ENCODE data around the gene ERCC6. TPM values are rescaled to one million over a fixed set of nuclear protein-coding genes. Genes with fewer than 3 reads are reported as not detected.

Gene ERCC6
- total RNA-seq, 1 experiment from 2014 or later, result 18.2 TPM

DNA sequence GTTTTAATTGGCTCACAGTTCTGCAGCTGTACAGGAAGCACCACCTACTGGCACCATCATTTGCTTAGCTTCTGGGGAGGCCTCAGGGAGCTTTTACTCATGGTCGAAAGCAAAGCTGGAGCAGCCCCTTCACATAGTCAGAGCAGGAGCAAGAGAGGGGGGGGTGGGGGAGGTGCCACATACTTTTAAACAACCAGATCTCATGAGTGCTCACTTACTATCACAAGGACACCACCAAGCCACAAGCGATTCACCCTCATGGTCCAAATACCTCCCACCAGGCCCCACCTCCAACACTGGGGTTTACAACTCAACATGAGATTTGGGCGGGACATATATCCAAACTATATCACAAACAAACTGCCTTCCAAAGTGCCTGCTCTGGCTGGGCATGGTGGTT is 39.5 kb upstream of the ERCC6 start:
- no peak overlapping the region for H3K4me2 ChIP-seq (ENCODE audit: insufficient read depth, insufficient read length, low read length)
- no peak overlapping the region for H4K91ac ChIP-seq (ENCODE audit: insufficient read length, low read depth, low read length)
- Mint-ChIP-seq H3K9me3 (no peaks in the 10 kb centered on the region; a peak in 1 of 5 replicates), H3K4me1 (no peaks in the 10 kb centered on the region; a peak in 1 of 4 replicates), H3K27ac (no peak overlapping the region), H3K4me3 (no peak overlapping the region), H3K36me3 (ENCODE audit: insufficient read depth in 1 of 3, low read depth in 3 of 3) (no peaks in the 10 kb centered on the region), H3K27me3 (ENCODE audit: low read depth) (peaks cover 12% of the 10 kb centered on the region)
- no peak overlapping the region for H3K56ac ChIP-seq (ENCODE audit: insufficient read length, low read depth, low read length)
- no peak overlapping the region for H4K5ac ChIP-seq (ENCODE audit: insufficient read length, low read depth, low read length)
- no peak overlapping the region for H3K23ac ChIP-seq (ENCODE audit: insufficient read length, low read depth, low read length)
- no peak overlapping the region for H2BK12ac ChIP-seq (ENCODE audit: insufficient read length, low read depth, low read length)
- no peak overlapping the region for H2BK20ac ChIP-seq (ENCODE audit: low read depth, low read length, poor library complexity, severe bottlenecking)
- no peaks in the 10 kb centered on the region for H4K20me1 ChIP-seq (ENCODE audit: control insufficient read depth, insufficient read depth, insufficient read length)
- no peak overlapping the region for H3K9ac ChIP-seq (ENCODE audit: extremely low read depth, insufficient read length, low read length)
- no peak for DNase-seq
- TF ChIP-seq, protein P1, sequence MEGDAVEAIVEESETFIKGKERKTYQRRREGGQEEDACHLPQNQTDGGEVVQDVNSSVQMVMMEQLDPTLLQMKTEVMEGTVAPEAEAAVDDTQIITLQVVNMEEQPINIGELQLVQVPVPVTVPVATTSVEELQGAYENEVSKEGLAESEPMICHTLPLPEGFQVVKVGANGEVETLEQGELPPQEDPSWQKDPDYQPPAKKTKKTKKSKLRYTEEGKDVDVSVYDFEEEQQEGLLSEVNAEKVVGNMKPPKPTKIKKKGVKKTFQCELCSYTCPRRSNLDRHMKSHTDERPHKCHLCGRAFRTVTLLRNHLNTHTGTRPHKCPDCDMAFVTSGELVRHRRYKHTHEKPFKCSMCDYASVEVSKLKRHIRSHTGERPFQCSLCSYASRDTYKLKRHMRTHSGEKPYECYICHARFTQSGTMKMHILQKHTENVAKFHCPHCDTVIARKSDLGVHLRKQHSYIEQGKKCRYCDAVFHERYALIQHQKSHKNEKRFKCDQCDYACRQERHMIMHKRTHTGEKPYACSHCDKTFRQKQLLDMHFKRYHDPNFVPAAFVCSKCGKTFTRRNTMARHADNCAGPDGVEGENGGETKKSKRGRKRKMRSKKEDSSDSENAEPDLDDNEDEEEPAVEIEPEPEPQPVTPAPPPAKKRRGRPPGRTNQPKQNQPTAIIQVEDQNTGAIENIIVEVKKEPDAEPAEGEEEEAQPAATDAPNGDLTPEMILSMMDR (conservative IDR thresholded peaks at IDR 0.05), result no peak
- no peak overlapping the region for H3K27ac ChIP-seq (ENCODE audit: insufficient read length, low read depth, low read length)
- H3T11ph ChIP-seq (ENCODE audit: low read length), result no peak overlapping the region
- H4K8ac ChIP-seq (replicated peaks; ENCODE audit: insufficient read length, low read depth, low read length), result no peak overlapping the region
- no peak overlapping the region for H3K18ac ChIP-seq (ENCODE audit: insufficient read length, low read depth, low read length)
- no peaks in the 10 kb centered on the region for H3K23me2 ChIP-seq (ENCODE audit: insufficient read length, low read depth, low read length, poor library complexity, severe bottlenecking)
- no peak overlapping the region for H3K14ac ChIP-seq (ENCODE audit: insufficient read depth, low read length)
- H2BK15ac ChIP-seq (ENCODE audit: low read depth, low read length), result no peak overlapping the region
- H3K4ac ChIP-seq (ENCODE audit: low read depth, low read length), result no peak overlapping the region
- no peak overlapping the region for H2BK5ac ChIP-seq (ENCODE audit: insufficient read length, low read length)
- no peak overlapping the region for H2BK120ac ChIP-seq (ENCODE audit: low read depth, low read length, poor library complexity, severe bottlenecking)
- no peaks in the 10 kb centered on the region for H3K79me2 ChIP-seq (ENCODE audit: insufficient read depth, low read length)
- H2AK5ac ChIP-seq (ENCODE audit: insufficient read length, low read length), result no peak overlapping the region
- no peaks in the 10 kb centered on the region for H3K9me3 ChIP-seq (ENCODE audit: control insufficient read depth, low read depth, low read length)
- H3K27me3 ChIP-seq (ENCODE audit: insufficient read depth, low read length), result no peaks in the 10 kb centered on the region
- no peaks in the 10 kb centered on the region for H3K79me1 ChIP-seq (ENCODE audit: insufficient read depth, low read depth, low read length, poor library complexity, severe bottlenecking)
- H2AFZ ChIP-seq (ENCODE audit: low read length), result no peak overlapping the region
- no peaks in the 10 kb centered on the region for H3K4me1 ChIP-seq (ENCODE audit: insufficient read depth, low read length)
- no CpG with 5 or more reads among the region's 3 CpGs for WGBS (ENCODE audit: extremely low coverage, insufficient read length, low lambda C conversion rate)
